GM18867 (cell line): ENCODE measurements around the gene COPE.
"Not testable (repeated sequence)": the region's sequence is repeated elsewhere in the genome, so short reads cannot be mapped to it uniquely, and the experiment has no call there.

Experiments
- ATAC-seq: cut with Tn5 transposase; IDR thresholded peaks from one replicate; pipeline ENCODE4 v1.9.1; 2021; ENCODE audit warnings: mild to moderate bottlenecking, moderate library complexity; ENCODE audit not compliant: unreplicated experiment

The COPE gene

GRCh38 chr19:18908917-18909619 lies 10.1 kb downstream of the COPE start:
- no peak for ATAC-seq

GRCh38 chr19:18906605-18907519 lies 12.3 kb downstream of the COPE start:
- no peak for ATAC-seq

- ATAC-seq, result no peak
Measured at GRCh38 chr19:18905513-18906236, 13.5 kb downstream of the COPE start.

GRCh38 chr19:18905058-18905456 lies 14.1 kb downstream of the COPE start:
- ATAC-seq, result no peak

GRCh38 chr19:18904334-18905057 lies 14.7 kb downstream of the COPE start:
- ATAC-seq, result no peak

GRCh38 chr19:18903156-18904037 lies 15.8 kb downstream of the COPE start:
- ATAC-seq, result no peak

GRCh38 chr19:18902519-18902918 lies 16.7 kb downstream of the COPE start:
- ATAC-seq, result not testable (repeated sequence)

GRCh38 chr19:18901491-18901890 lies 17.7 kb downstream of the COPE start:
- no peak for ATAC-seq

GRCh38 chr19:18900700-18901481 lies 18.3 kb downstream of the COPE start:
- ATAC-seq, result no peak

- ATAC-seq, result no peak
Measured at GRCh38 chr19:18899624-18900560, 19.3 kb downstream of the COPE start.

GRCh38 chr19:18898607-18899408 lies 20.4 kb downstream of the COPE start:
- ATAC-seq, result no peak

GRCh38 chr19:18898081-18898606 lies 21.0 kb downstream of the COPE start:
- ATAC-seq, result no peak

- ATAC-seq, result no peak
Measured at GRCh38 chr19:18897094-18898029, 21.8 kb downstream of the COPE start.

- ATAC-seq, result no peak
Measured at GRCh38 chr19:18896421-18896841, 22.8 kb downstream of the COPE start.

- ATAC-seq, result no peak
Measured at GRCh38 chr19:18895824-18896341, 23.3 kb downstream of the COPE start, which contains the start of gene CERS1. Gene CERS1, minus strand, starts transcription at chr19:18896158. Its CDS starts 86 bp downstream, at chr19:18896072.
